ENCODE measurements around the gene LPCAT2.

DNA sequence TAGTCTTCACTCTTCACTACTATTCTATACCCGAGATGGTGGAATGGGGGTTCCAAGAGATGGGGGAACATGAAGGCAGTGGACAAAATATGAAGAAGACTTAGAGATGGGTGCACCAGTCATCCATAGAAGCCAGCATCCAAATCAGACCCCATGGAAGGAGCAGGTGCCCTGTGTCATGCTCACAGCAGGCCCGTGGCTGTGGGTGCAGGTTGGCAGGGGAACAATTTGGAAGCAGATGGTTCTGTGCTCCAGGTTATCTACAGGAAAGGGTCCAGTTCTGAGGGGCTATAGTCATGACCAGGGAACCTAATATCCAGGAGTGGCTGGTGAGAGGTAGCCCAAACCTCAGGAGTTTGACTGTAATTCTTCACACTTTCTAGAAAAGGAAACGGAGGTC, 9.6 kb upstream of the LPCAT2 start:
- TF ChIP-seq ZC3H10 (CRISPR knock-in tag; IDR thresholded peaks at IDR 0.05) (no peak), OSR1 (CRISPR knock-in tag; IDR thresholded peaks at IDR 0.05) (no peak), ZNF70 (CRISPR knock-in tag; IDR thresholded peaks at IDR 0.05) (no peak), ZFP3 (CRISPR knock-in tag; IDR thresholded peaks at IDR 0.05) (no peak)
